D341Med (cell line): ENCODE results near the gene DDX25.

ENCODE experiments used
- DNase-seq: peaks from one replicate; pipeline ENCODE4 v3.0.0; 2012; ENCODE audit warnings: low spot score

Gene DDX25

GRCh38 chr11:125978181-125978716 is 73.9 kb downstream of the DDX25 start:
- no peak for DNase-seq
